HL-60 (cell line): Measurements from ENCODE around the gene TACC3.

Experiments used
- CTCF ChIP-seq: IDR thresholded peaks from one replicate; pipeline ENCODE4 v1.5.1; 2011; ENCODE audit warnings: low read length, control low read depth, inconsistent platforms; ENCODE audit not compliant: insufficient read depth
- POLR2AphosphoS5 ChIP-seq: IDR thresholded peaks from 2 replicates; pipeline ENCODE4 v1.6.1; 2012; ENCODE audit warnings: low read depth
- REST ChIP-seq: IDR thresholded peaks from 2 replicates; pipeline ENCODE4 v1.6.1; 2012; ENCODE audit warnings: low read depth; ENCODE audit not compliant: insufficient replicate concordance

- TF ChIP-seq CTCF (no peak), POLR2AphosphoS5 (no peak), REST (no peak)
These were observed 25.7 kb downstream of the TACC3 start for GRCh38 chr4:1746919-1747602.
